Osteoblast (primary cell): Measurements from ENCODE around the gene PLA2G5. TPM values are rescaled to one million over a fixed set of nuclear protein-coding genes. Genes with fewer than 3 reads are reported as not detected.

Experiments used
- DNase-seq: peaks from one replicate; pipeline ENCODE4 v3.0.0; 2011; ENCODE audit warnings: low spot score, mixed read lengths; ENCODE audit not compliant: insufficient read length; ENCODE audit errors: missing footprints
- H2AFZ ChIP-seq: 2 replicates; pipeline ENCODE4 v1.6.0; 2011; ENCODE audit warnings: mild to moderate bottlenecking, low read length
- H3K27ac ChIP-seq: 2 replicates; pipeline ENCODE4 v1.5.1; 2011; ENCODE audit warnings: mild to moderate bottlenecking, low read depth, low read length, moderate library complexity
- H3K27me3 ChIP-seq: 2 replicates; pipeline ENCODE4 v1.6.0; 2012; ENCODE audit warnings: mild to moderate bottlenecking, control low read depth, inconsistent platforms, low read length, moderate library complexity; ENCODE audit not compliant: insufficient read depth
- H3K36me3 ChIP-seq: 2 replicates; pipeline ENCODE4 v1.5.1; 2011; ENCODE audit warnings: mild to moderate bottlenecking, low read length, control low read depth, moderate library complexity; ENCODE audit not compliant: insufficient read depth
- H3K4me1 ChIP-seq: 2 replicates; pipeline ENCODE4 v1.5.1; 2011; ENCODE audit warnings: mild to moderate bottlenecking, low read length, control low read depth, moderate library complexity; ENCODE audit not compliant: insufficient read depth
- H3K4me2 ChIP-seq: 2 replicates; pipeline ENCODE4 v1.6.0; 2011; ENCODE audit warnings: mild to moderate bottlenecking, low read length; ENCODE audit not compliant: insufficient read depth
- H3K4me3 ChIP-seq: fragments of 200-600 bp; sonication (generic); 3 replicates; pipeline ENCODE4 v1.5.1; 2012; ENCODE audit warnings: mild to moderate bottlenecking, low read length, inconsistent platforms; ENCODE audit not compliant: insufficient read depth
- H3K79me2 ChIP-seq: 2 replicates; pipeline ENCODE4 v1.6.0; 2012; ENCODE audit warnings: mild to moderate bottlenecking, low read length, control low read depth, inconsistent platforms; ENCODE audit not compliant: insufficient read depth
- H3K9me3 ChIP-seq: 2 replicates; pipeline ENCODE4 v1.5.1; 2011; ENCODE audit warnings: low read depth, low read length, control low read depth
- H4K20me1 ChIP-seq: 2 replicates; pipeline ENCODE4 v1.6.0; 2012; ENCODE audit warnings: mild to moderate bottlenecking, low read length, control low read depth; ENCODE audit not compliant: insufficient read depth
- total RNA-seq: library from RNA; depleted of rRNA; stranded (reverse); fragments of >200 nt; gene quantifications from 2 replicates; pipeline ENCODE4 v1.2.3, GENCODE V29; 2012
- TF ChIP-seq, protein P1 (sequence below): IDR thresholded peaks from 2 replicates; pipeline ENCODE4 v1.5.1; 2011; ENCODE audit warnings: mild to moderate bottlenecking, low read depth, low read length, moderate library complexity; ENCODE audit errors: extremely low read depth

Gene PLA2G5
- total RNA-seq, 1 donor: 2.9 TPM

DNA sequence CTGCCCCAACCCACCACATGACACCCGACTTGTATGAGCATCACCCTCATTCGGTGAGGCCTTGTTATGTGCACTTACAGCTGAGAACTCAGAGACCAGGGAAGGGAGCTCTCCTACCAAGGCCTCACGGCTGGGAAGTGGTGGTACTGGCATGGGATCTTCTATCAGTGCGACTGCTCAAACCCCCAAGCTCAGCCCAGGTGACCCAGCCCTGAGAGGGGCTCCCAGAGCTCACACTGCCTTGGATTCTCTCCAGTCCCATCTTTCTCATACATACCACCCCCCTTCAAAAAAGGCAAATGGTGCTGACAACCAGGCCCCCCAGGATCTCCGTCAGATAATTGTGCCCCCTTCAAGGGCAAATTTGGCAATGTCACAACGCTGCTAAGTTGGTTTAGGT, 68.4 kb downstream of the PLA2G5 start:
- Histone ChIP-seq H3K9me3 (no peaks in the 10 kb centered on the region), H4K20me1 (no peaks in the 10 kb centered on the region), H3K36me3 (no peaks in the 10 kb centered on the region), H3K27me3 (no peaks in the 10 kb centered on the region), H3K4me2 (no peak overlapping the region), H3K27ac (no peak overlapping the region), H3K79me2 (no peaks in the 10 kb centered on the region), H3K4me1 (no peaks in the 10 kb centered on the region), H3K4me3 (no peak overlapping the region), H2AFZ (no peak overlapping the region)
- TF ChIP-seq, protein P1, sequence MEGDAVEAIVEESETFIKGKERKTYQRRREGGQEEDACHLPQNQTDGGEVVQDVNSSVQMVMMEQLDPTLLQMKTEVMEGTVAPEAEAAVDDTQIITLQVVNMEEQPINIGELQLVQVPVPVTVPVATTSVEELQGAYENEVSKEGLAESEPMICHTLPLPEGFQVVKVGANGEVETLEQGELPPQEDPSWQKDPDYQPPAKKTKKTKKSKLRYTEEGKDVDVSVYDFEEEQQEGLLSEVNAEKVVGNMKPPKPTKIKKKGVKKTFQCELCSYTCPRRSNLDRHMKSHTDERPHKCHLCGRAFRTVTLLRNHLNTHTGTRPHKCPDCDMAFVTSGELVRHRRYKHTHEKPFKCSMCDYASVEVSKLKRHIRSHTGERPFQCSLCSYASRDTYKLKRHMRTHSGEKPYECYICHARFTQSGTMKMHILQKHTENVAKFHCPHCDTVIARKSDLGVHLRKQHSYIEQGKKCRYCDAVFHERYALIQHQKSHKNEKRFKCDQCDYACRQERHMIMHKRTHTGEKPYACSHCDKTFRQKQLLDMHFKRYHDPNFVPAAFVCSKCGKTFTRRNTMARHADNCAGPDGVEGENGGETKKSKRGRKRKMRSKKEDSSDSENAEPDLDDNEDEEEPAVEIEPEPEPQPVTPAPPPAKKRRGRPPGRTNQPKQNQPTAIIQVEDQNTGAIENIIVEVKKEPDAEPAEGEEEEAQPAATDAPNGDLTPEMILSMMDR: no peak
- no peak for DNase-seq

DNA sequence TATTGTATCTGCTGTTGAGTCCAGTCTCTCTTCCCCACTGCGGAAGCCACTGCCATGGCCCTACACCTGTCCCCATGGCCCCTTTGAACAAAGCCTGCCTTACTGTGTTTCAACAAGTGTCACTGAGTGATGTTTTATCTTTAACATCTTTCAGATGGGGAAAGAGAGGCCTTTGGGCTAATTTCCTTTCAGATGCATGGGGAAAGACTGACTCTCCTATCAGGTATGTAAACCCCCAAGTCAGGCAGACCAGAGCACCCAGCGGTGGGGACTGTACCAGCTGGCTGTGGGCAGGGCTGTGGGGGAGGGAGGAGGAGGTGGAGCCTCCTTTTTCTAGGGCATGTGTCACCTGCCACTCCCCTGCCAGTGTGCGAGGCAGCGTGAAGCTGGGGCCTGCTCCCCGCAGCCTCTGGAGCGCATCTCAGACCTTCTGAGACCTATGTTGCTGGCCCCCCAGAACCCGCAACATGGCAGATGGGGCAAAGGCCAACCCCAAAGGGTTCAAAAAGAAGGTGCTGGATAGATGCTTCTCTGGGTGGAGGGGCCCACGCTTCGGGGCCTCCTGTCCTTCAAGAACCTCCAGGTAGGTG, 69.1 kb downstream of the PLA2G5 start, which contains the start of gene PLA2G2F:
TSS of gene PLA2G2F (plus strand) at position 363 of the 590 bp plus-strand sequence. CDS start at position 468, 105 bp downstream.
- Histone ChIP-seq H3K4me1 (no peaks in the 10 kb centered on the region), H3K27ac (no peak within 1 kb of the TSS), H3K9me3 (no peaks in the 10 kb centered on the region), H4K20me1 (no peaks in the 10 kb centered on the region), H3K79me2 (no peaks in the 10 kb centered on the region), H3K4me2 (no peak within 1 kb of the TSS), H2AFZ (no peak within 1 kb of the TSS), H3K36me3 (no peaks in the 10 kb centered on the region), H3K4me3 (no peak within 1 kb of the TSS), H3K27me3 (peaks cover 5% of the 10 kb centered on the region)
- TF ChIP-seq, protein P1: no peak
- peak; percentile 83 for DNase-seq

DNA sequence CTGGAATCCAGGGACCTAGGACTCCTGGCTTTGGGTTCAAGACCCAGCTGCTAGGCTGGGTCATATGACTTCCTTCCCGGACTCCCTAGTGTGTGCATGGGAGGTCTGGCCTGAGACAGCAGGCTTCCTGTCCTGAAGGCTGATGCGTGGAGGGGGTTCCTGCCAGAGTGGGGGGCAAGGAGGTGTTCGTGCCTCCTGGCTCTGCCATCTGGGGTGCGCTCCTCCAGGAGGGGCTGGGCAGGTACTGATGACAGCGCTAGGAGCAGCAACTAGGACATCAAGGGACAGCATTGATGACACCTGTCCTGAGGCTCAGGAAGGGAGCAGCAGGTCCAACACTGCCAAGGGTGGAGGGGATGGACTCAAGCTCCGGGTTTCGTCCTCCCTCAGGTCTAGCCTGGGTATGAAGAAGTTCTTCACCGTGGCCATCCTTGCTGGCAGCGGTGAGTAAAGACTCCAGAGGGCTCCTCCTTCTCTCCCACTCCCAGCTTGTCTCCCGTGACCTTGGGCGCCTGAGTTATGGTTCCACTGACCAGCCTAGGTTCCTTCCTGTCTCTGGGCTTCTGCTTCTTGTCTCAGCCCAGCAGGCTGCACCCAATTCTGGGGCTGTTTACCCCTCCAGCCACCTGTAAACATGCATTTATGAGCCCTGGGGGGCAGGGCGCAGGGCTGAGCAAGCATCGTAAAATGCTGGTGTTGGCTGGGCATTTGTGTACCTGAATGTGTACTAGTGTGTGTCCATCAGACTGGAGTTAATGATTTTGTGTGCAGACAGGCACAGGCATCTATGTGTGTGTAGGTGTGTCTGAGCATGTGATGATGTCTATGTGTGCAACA, 70.0 kb downstream of the PLA2G5 start:
- TF ChIP-seq, protein P1: no peak
- Histone ChIP-seq H3K4me2 (no peak overlapping the region), H4K20me1 (no peaks in the 10 kb centered on the region), H3K4me3 (no peak overlapping the region), H3K9me3 (no peaks in the 10 kb centered on the region), H3K27ac (no peak overlapping the region), H3K79me2 (no peaks in the 10 kb centered on the region), H3K27me3 (peaks cover 5% of the 10 kb centered on the region), H2AFZ (no peak overlapping the region), H3K36me3 (no peaks in the 10 kb centered on the region), H3K4me1 (no peaks in the 10 kb centered on the region)
- DNase-seq: peak; percentile 45

DNA sequence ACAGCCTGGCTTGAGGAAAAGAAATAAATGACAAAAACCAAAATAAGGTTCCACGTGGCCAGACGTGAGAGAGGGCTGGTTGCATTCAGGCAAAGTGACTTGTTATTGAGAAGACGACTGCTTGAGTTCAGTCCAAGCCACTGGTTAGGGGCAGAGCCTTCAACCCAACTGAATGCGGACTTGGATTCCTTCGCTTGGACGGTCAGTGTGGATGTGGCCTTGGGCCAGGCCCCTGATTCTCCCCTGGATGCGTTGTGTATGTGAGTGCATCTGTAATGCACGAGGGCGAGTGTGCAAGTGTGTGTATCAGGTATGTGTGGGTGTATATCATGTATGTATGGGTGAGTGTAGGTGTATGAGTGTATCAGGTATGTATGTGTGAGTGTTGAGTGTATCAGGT, 71.0 kb downstream of the PLA2G5 start:
- H3K27me3 ChIP-seq: peaks cover 5% of the 10 kb centered on the region
- DNase-seq: peak; percentile 67
- no peaks in the 10 kb centered on the region for H3K79me2 ChIP-seq
- H3K4me2 ChIP-seq: no peak overlapping the region
- no peaks in the 10 kb centered on the region for H3K4me1 ChIP-seq
- no peak overlapping the region for H2AFZ ChIP-seq
- H3K4me3 ChIP-seq: no peak overlapping the region
- H3K36me3 ChIP-seq: no peaks in the 10 kb centered on the region
- no peak overlapping the region for H3K27ac ChIP-seq
- TF ChIP-seq, protein P1: no peak
- no peaks in the 10 kb centered on the region for H3K9me3 ChIP-seq
- no peaks in the 10 kb centered on the region for H4K20me1 ChIP-seq
